HG03280 (cell line): ENCODE data around the gene PNLIP.

Source experiments
- ATAC-seq: cut with Tn5 transposase; IDR thresholded peaks from one replicate; pipeline ENCODE4 v1.9.1; 2021; ENCODE audit warnings: mild to moderate bottlenecking, moderate library complexity; ENCODE audit not compliant: unreplicated experiment

The PNLIP gene

GRCh38 chr10:116545756-116546155 lies at the start of gene PNLIP:
TSS of gene PNLIP (plus strand) at chr10:116545931. CDS start at chr10:116546093, 162 bp downstream.
- no peak for ATAC-seq

GRCh38 chr10:116504786-116505185 lies 40.9 kb upstream of the PNLIP start:
- no peak for ATAC-seq

- no peak for ATAC-seq
These were observed 35.2 kb upstream of the PNLIP start for GRCh38 chr10:116510565-116510964.

- no peak for ATAC-seq
These were observed 34.4 kb upstream of the PNLIP start for GRCh38 chr10:116511365-116511764.

- peak; percentile 66 for ATAC-seq
These were observed 24.1 kb upstream of the PNLIP start for GRCh38 chr10:116521424-116522290.

GRCh38 chr10:116522803-116523381 lies 22.8 kb upstream of the PNLIP start:
- ATAC-seq: no peak

GRCh38 chr10:116524736-116525135 lies 21.0 kb upstream of the PNLIP start:
- no peak for ATAC-seq

- ATAC-seq: no peak
These were observed 19.5 kb upstream of the PNLIP start for GRCh38 chr10:116526219-116526618.

GRCh38 chr10:116536810-116537209 lies 8.9 kb upstream of the PNLIP start:
- ATAC-seq: no peak

GRCh38 chr10:116538456-116538855 lies 7.3 kb upstream of the PNLIP start:
- ATAC-seq: no peak

- no peak for ATAC-seq
These were observed 6.7 kb upstream of the PNLIP start for GRCh38 chr10:116538992-116539391.

- no peak for ATAC-seq
These were observed 4.9 kb upstream of the PNLIP start for GRCh38 chr10:116540814-116541213.

- no peak for ATAC-seq
These were observed 3.6 kb upstream of the PNLIP start for GRCh38 chr10:116542007-116542677.

GRCh38 chr10:116545122-116545521 lies 609 bp upstream of the PNLIP start:
- no peak for ATAC-seq

GRCh38 chr10:116548301-116548700 lies 2.6 kb downstream of the PNLIP start:
- ATAC-seq: no peak

- no peak for ATAC-seq
These were observed 7.7 kb downstream of the PNLIP start for GRCh38 chr10:116553378-116553980.

GRCh38 chr10:116554628-116555027 lies 8.9 kb downstream of the PNLIP start:
- no peak for ATAC-seq

- ATAC-seq: no peak
These were observed 10.1 kb downstream of the PNLIP start for GRCh38 chr10:116555880-116556279.

- no peak for ATAC-seq
These were observed 11.7 kb downstream of the PNLIP start for GRCh38 chr10:116557305-116557880.

- ATAC-seq: no peak
These were observed 19.8 kb downstream of the PNLIP start for GRCh38 chr10:116565534-116565933.

GRCh38 chr10:116566932-116567331 lies 21.2 kb downstream of the PNLIP start:
- no peak for ATAC-seq
